Small intestine (tissue), 7 donors: ENCODE results near the gene CMTM3. TPM values are rescaled to one million over a fixed set of nuclear protein-coding genes. Genes with fewer than 3 reads are reported as not detected.
"Not testable (repeated sequence)": the region's sequence is repeated elsewhere in the genome, so short reads cannot be mapped to it uniquely, and the experiment has no call there.

Experiments
- DNase-seq, 2 donors: peaks; one replicate each; pipeline versions ENCODE4 v3.0.0 to v3.0.0-alpha.2; 2013
- FAIRE-seq: peaks from 2 replicates; lab custom pipeline; 2012; peaks lifted over from hg19 to GRCh38; lab: Jason Lieb, UNC
- H3K27ac ChIP-seq, 3 donors: one replicate each; pipeline ENCODE4 v1.5.1; 2013; ENCODE audit warnings: low read length in 2 of 3, mild to moderate bottlenecking in 2 of 3, control low read depth in 1 of 3, inconsistent platforms in 1 of 3, low read depth in 1 of 3, moderate library complexity in 1 of 3
- H3K27me3 ChIP-seq, 3 donors: one replicate each; pipeline ENCODE4 v1.6.1; 2013; ENCODE audit warnings: low read length in 3 of 3, inconsistent platforms in 1 of 3; ENCODE audit not compliant: control insufficient read depth in 3 of 3, insufficient read depth in 3 of 3
- H3K36me3 ChIP-seq, 3 donors: one replicate each; pipeline ENCODE4 v1.6.1; 2013; ENCODE audit warnings: low read length in 3 of 3, inconsistent platforms in 1 of 3, low read depth in 1 of 3, mild to moderate bottlenecking in 1 of 3, moderate library complexity in 1 of 3; ENCODE audit not compliant: control insufficient read depth in 3 of 3, insufficient read depth in 2 of 3
- H3K4me1 ChIP-seq, 3 donors: one replicate each; pipeline ENCODE4 v1.6.1; 2013; ENCODE audit warnings: low read length in 2 of 3, inconsistent platforms in 1 of 3, low read depth in 1 of 3, mild to moderate bottlenecking in 1 of 3, moderate library complexity in 1 of 3; ENCODE audit not compliant: control insufficient read depth in 3 of 3, insufficient read depth in 2 of 3
- H3K4me3 ChIP-seq, 3 donors: one replicate each; pipeline ENCODE4 v1.5.1; 2013; ENCODE audit warnings: low read length in 3 of 3, control low read depth in 1 of 3, inconsistent platforms in 1 of 3, low read depth in 1 of 3, mild to moderate bottlenecking in 1 of 3, moderate library complexity in 1 of 3
- H3K9me3 ChIP-seq, 2 donors: one replicate each; pipeline ENCODE4 v1.6.1; 2013; ENCODE audit warnings: low read depth in 1 of 2, low read length in 1 of 2; ENCODE audit not compliant: control insufficient read depth in 2 of 2, insufficient read depth in 1 of 2
- WGBS, 3 donors: extraction: QIAGEN DNeasy Blood & Tissue Kit; methylation state at CpG; one replicate each; pipeline ENCODE4 v1.1.7; 2013; 5-methylcytosine and 5-hydroxymethylcytosine counted together
- polyA plus RNA-seq, 4 donors: library from polyadenylated mRNA; stranded (reverse) in 3 of 4; unstranded in 1 of 4; fragments of 200-250 nt in 3 of 4; fragments of 120-200 nt in 1 of 4; gene quantifications; one replicate each; pipeline versions ENCODE4 v1.2.1 to v1.2.3, GENCODE V29; 2013
- donor health status: healthy with polysubstance abuse.
- donor health status: control.
- donor health status: control.
- donor health status: Bipolar disorder and iron deficiency.
- donor health status: healthy.

The CMTM3 gene
- polyA plus RNA-seq, 4 donors, result 2.2 to 14.7 (median 11.0) TPM

DNA sequence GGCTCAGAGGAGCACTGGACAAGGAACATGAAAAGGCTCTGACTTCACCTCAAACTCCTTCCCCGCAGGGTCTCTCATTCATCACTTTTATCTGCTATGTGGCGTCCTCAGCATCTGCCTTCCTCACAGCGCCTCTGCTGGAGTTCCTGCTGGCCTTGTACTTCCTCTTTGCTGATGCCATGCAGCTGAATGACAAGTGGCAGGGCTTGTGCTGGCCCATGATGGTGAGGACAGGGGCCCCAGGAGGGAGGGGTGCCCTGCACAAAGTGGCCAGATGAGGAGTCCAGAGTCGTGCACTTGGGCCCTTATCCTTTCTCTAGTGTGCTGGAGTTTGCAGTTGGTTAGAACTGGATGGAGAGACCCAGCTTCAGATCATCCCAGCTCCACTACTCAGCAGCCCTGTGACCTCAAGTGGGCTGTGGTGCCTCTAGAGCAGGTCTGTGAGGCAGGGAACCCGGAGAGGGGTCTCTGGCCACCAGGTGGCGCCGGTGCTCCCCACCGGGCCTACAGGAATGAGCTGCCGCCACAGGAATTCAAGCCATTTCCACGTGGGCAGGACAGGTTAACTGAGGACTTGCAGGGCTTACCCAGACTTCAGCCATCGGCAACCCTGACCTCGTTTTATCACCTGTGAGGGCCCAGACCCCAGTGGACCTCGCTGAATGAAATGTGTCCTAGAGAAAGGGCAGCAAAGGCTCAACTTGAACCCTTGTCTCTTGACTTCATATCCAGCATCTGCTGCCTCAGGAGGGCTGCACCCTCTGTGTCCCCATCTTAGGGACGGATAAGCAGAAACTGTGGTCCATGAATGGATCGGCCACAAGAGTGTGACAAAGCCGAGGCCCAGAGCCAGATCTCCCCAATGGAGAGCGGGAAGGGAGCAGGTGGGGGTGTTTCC is 4.0 kb downstream of the CMTM3 start:
- Histone ChIP-seq H3K27ac (no peak overlapping the region), H3K27me3 (peaks cover 0 to 14% (median 0%) of the 10 kb centered on the region in 3 donors), H3K9me3 (no peaks in the 10 kb centered on the region), H3K4me3 (no peak overlapping the region), H3K4me1 (peaks cover 0 to 16% (median 0%) of the 10 kb centered on the region in 3 donors), H3K36me3 (peaks cover under 1 to 62% (median 4%) of the 10 kb centered on the region in 3 donors)
- DNase-seq (peak; percentile 81 to 92), FAIRE-seq (no peak)
- WGBS, 3 donors, result 35 to 37% (median 37%) methylated on average over 17 of the region's 17 CpGs

DNA sequence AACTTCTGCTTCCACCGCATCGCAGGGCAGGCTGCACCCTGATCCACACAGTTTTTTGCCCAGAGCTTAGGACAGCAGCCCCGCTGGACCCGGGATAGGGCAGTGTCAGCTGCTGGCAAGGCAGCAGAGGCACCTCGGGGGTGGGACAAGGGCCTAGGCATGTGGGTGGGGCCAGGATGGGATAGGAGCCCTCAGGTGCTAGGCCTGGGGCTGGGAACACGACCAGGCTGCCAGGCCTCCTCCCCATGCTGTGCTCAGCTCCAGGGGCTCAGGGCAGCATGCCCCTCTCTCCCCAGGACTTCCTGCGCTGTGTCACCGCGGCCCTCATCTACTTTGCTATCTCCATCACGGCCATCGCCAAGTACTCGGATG is 4.6 kb downstream of the CMTM3 start:
- Histone ChIP-seq H3K4me1 (peaks cover 0 to 10% (median 0%) of the 10 kb centered on the region in 3 donors), H3K9me3 (no peaks in the 10 kb centered on the region), H3K4me3 (no peak overlapping the region), H3K27ac (no peak overlapping the region), H3K36me3 (peaks cover 3 to 64% (median 8%) of the 10 kb centered on the region in 3 donors), H3K27me3 (peaks cover 0 to 7% (median 0%) of the 10 kb centered on the region in 3 donors)
- WGBS, 3 donors, result 69 to 85% (median 81%) methylated on average over 10 to 12 of the region's 12 CpGs
- no peak for FAIRE-seq
- no peak for DNase-seq

DNA sequence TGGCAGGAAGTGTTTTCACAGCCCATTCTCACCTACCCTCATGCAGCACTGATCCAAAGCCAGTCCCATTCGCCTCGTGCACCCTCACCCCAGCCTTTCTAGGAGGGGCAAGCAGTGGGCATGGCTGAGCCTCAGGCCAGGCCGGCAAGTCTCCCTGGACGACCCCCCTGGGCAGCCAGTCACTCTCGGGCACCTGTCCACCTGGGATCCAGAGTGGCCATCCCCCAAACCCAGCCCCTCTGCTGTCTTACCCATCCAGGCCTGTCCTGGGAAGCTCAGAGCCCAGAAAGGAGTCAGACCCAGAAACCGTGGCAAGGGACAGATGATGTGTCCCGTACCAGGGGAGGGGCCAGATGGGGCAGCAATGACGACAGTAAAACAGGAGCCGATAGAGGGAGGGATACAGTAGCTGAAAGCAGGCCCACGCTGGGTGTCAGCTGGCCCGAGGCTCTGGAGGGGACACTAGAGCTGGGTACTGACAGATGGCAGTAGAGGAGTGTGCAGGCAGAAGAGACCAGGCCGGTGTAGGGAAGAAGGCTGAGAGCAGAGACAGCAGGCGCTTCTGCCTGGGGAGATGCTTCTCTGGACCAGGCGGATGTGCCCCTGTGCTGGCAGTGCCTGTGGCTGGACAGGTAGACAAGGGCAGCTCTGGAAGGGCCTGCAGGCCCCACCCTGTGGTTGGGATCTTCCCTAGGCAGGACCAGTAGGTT is 5.8 kb downstream of the CMTM3 start:
- WGBS, 3 donors, result 87 to 88% (median 87%) methylated on average over 14 of the region's 14 CpGs
- FAIRE-seq, result no peak

DNA sequence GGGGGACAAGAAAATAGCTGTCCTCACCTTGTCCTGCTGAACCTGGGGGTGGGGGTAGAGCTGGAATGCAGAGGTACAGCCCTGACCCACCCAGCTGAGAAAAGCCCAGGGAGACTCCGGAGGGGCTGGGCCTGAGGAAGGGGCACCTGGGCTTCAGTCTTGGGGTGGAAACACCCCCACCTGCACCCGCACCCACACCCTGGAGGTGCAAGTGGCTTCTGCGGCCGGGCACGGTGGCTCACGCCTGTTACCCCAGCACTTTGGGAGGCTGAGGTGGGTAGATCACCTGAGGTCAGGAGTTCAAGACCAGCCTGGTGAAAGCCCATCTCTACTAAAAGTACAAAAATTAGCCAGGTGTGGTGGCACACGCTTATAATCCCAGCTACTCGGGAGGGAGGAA is 7.4 kb downstream of the CMTM3 start:
- WGBS, 3 donors, result 89 to 95% (median 93%) methylated on average over 8 of the region's 8 CpGs
- not testable (repeated sequence) for H3K4me3 ChIP-seq, H3K9me3 ChIP-seq, FAIRE-seq, DNase-seq, H3K4me1 ChIP-seq, H3K27ac ChIP-seq, H3K27me3 ChIP-seq
- peaks cover 3 to 82% (median 12%) of the 10 kb centered on the region in 3 donors for H3K36me3 ChIP-seq

More for the DNA sequence above, 5.8 kb downstream of the CMTM3 start:
- no peak for DNase-seq
- Histone ChIP-seq H3K27me3 (peaks cover 0 to 5% (median 0%) of the 10 kb centered on the region in 3 donors), H3K4me1 (peaks cover 0 to 8% (median 0%) of the 10 kb centered on the region in 3 donors), H3K27ac (no peak overlapping the region), H3K4me3 (no peak overlapping the region), H3K36me3 (peaks cover 3 to 73% (median 12%) of the 10 kb centered on the region in 3 donors), H3K9me3 (no peaks in the 10 kb centered on the region)

- H3K36me3 ChIP-seq, result peaks cover 3 to 80% (median 12%) of the 10 kb centered on the region in 3 donors
- WGBS, 3 donors, result 84 to 95% (median 84%) methylated on average over 14 of the region's 14 CpGs
- FAIRE-seq (no peak), DNase-seq (no peak)
- H3K4me1 ChIP-seq, result peaks cover 0 to 2% (median 0%) of the 10 kb centered on the region in 3 donors
- H3K9me3 ChIP-seq, result no peaks in the 10 kb centered on the region
- no peak overlapping the region for H3K27ac ChIP-seq
- no peak overlapping the region for H3K4me3 ChIP-seq
- H3K27me3 ChIP-seq, result no peaks in the 10 kb centered on the region
Measured at GRCh38 chr16:66612422-66612821, 7.9 kb downstream of the CMTM3 start.

GRCh38 chr16:66614161-66614802 is 9.8 kb downstream of the CMTM3 start:
- 88 to 95% (median 91%) methylated on average over 12 of the region's 12 CpGs for WGBS, 3 donors
- Histone ChIP-seq H3K4me1 (peaks cover 0 to 4% (median 0%) of the 10 kb centered on the region in 3 donors), H3K4me3 (no peak overlapping the region), H3K27ac (no peak overlapping the region), H3K36me3 (peaks cover 3 to 73% (median 12%) of the 10 kb centered on the region in 3 donors), H3K9me3 (no peaks in the 10 kb centered on the region), H3K27me3 (no peaks in the 10 kb centered on the region)
- DNase-seq, result no peak
- no peak for FAIRE-seq

- WGBS, 3 donors, result 88 to 96% (median 93%) methylated on average over 4 of the region's 4 CpGs
- Histone ChIP-seq H3K27ac (no peak overlapping the region), H3K4me3 (no peak overlapping the region), H3K4me1 (peaks cover 0 to 4% (median 0%) of the 10 kb centered on the region in 3 donors), H3K36me3 (peaks cover 6 to 64% (median 7%) of the 10 kb centered on the region in 3 donors), H3K27me3 (no peaks in the 10 kb centered on the region), H3K9me3 (no peaks in the 10 kb centered on the region)
- no peak for FAIRE-seq
- DNase-seq, result no peak
Measured at GRCh38 chr16:66616169-66616568, 11.7 kb downstream of the CMTM3 start.

- no peak for FAIRE-seq
- WGBS, 3 donors, result 81 to 87% (median 85%) methylated on average over 9 of the region's 9 CpGs
- H3K4me1 ChIP-seq, result peaks cover 0 to 4% (median 0%) of the 10 kb centered on the region in 3 donors
- H3K27ac ChIP-seq, result no peak overlapping the region
- no peaks in the 10 kb centered on the region for H3K27me3 ChIP-seq
- no peak for DNase-seq
- no peak overlapping the region for H3K4me3 ChIP-seq
- H3K9me3 ChIP-seq, result no peaks in the 10 kb centered on the region
- peaks cover 6 to 63% (median 7%) of the 10 kb centered on the region in 3 donors for H3K36me3 ChIP-seq
Measured at GRCh38 chr16:66616592-66616991, 12.1 kb downstream of the CMTM3 start.
